Pancreas (tissue), 10 donors: ENCODE measurements around the gene GLI2. TPM values are rescaled to one million over a fixed set of nuclear protein-coding genes. Genes with fewer than 3 reads are reported as not detected.

ENCODE experiments used
- ATAC-seq, 4 donors: fragments of 200-7000 bp; cut with Tn5 transposase; one replicate each; pipeline versions ENCODE4 v1.8.0 to v1.9.1; 2020; ENCODE audit warnings: mild to moderate bottlenecking in 4 of 4, moderate library complexity in 4 of 4
- DNase-seq, 6 donors: peaks; one replicate each; pipeline ENCODE4 v3.0.0-alpha.2; 2020
- FAIRE-seq: peaks from 2 replicates; lab custom pipeline; 2012; peaks lifted over from hg19 to GRCh38; lab: Jason Lieb, UNC
- H3K27ac ChIP-seq, 4 donors: fragments of 200-600 bp; sonication (generic); 1 replicate in 3 of 4; 2 replicates in 1 of 4; pipeline versions ENCODE4 v1.5.0 to v1.8.0; 2020
- H3K27me3 ChIP-seq, 4 donors: fragments of 200-600 bp; one replicate each; pipeline ENCODE4 v1.8.0; 2021
- H3K36me3 ChIP-seq, 3 donors: fragments of 200-600 bp; sonication (generic) in 1 of 3; one replicate each; pipeline versions ENCODE4 v1.5.0 to v1.8.0; 2020 to 2021
- H3K4me1 ChIP-seq, 3 donors: fragments of 200-600 bp; one replicate each; pipeline ENCODE4 v1.8.0; 2021
- H3K4me3 ChIP-seq, 4 donors: fragments of 200-600 bp; sonication (generic) in 2 of 4; one replicate each; pipeline versions ENCODE4 v1.5.0 to v1.8.0; 2020 to 2021
- H3K9me3 ChIP-seq, 4 donors: fragments of 200-600 bp; one replicate each; pipeline ENCODE4 v1.8.0; 2021
- WGBS, 2 donors: extraction: QIAGEN DNeasy Blood & Tissue Kit; methylation state at CpG; one replicate each; pipeline ENCODE4 v1.1.7; 2013; 5-methylcytosine and 5-hydroxymethylcytosine counted together
- intact Hi-C, 3 donors: fragments of 100-400 bp; cut with DNase I; formaldehyde crosslinking; loops; one replicate each; pipeline versions ENCODE4 v1.11.1 to v1.14.2; 2022
- polyA plus RNA-seq, 2 donors: library from polyadenylated mRNA; stranded (reverse); fragments of 200-250 nt; gene quantifications; one replicate each; pipeline ENCODE4 v1.2.3, GENCODE V29; 2013
- total RNA-seq, 6 donors: library from RNA; stranded (reverse); fragmentation: NEBNext Ultra II Directional in 4 of 6; extraction: Animal tissue kit (Norgen Biotek cat#: 25700) in 4 of 6; gene quantifications; one replicate each; pipeline versions ENCODE4 v1.2.1 to v1.2.4, GENCODE V29; 2021 to 2023
- TF ChIP-seq, protein P1 (sequence below), 4 donors: fragments of 200-600 bp; sonication (generic) in 3 of 4; IDR thresholded peaks; one replicate each; pipeline versions ENCODE4 v1.5.0 to v1.8.0; 2021; ENCODE audit warnings: antibody characterized with exemption in 4 of 4
- donor health status: healthy with polysubstance abuse.
- donor health status: DM: no; HTN: no; CAD: no; lungs with moderate emphysema.
- donor health status: DM: no; HTN: no; CAD: no.
- donor health status: control.
- donor health status: control.
- donor health status: Bipolar disorder and iron deficiency.
- donor health status: DM: yes; HTN: yes; CAD: no.
- donor health status: DM: no; HTN: no; CAD: no.
- donor health status: DM: no; HTN: no; CAD: no.
- donor health status: DM: yes; HTN: yes; CAD: no.

The GLI2 gene
- total and polyA plus RNA-seq, 8 donors: 0.14 to 3.2 (median 0.53) TPM

DNA sequence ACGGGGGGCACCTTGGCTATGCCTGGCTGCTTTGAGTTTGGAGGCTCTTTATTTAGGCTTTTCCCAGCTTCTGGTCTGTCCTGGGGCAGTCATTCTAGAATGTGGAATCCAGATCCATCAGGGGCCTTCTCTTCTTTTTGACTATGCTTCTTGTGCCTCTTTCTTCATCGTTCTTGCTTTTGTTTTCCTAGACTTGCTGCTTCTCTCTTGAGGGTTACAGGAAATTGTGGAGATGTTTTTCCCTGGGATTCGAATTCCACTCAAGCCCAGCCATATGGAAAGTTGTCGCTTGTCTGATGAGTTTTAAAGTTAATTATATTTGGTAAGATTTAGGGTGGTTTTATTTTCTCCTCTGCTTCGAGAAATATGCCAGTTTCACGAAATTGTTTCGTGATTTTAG lies 2.4 kb downstream of the GLI2 start:
- WGBS, 2 donors: 74 to 85% methylated on average over 7 of the region's 7 CpGs
- Histone ChIP-seq H3K27me3 (peaks cover 0 to 41% (median 10%) of the 10 kb centered on the region in 4 donors), H3K27ac (no peak overlapping the region), H3K4me1 (peaks cover 0 to 6% (median 4%) of the 10 kb centered on the region in 3 donors), H3K9me3 (no peaks in the 10 kb centered on the region), H3K4me3 (peak overlapping the region in 1 of 4 donors; percentile 47), H3K36me3 (no peaks in the 10 kb centered on the region)
- FAIRE-seq (no peak), ATAC-seq (no peak), DNase-seq (no peak)
- TF ChIP-seq, protein P1, sequence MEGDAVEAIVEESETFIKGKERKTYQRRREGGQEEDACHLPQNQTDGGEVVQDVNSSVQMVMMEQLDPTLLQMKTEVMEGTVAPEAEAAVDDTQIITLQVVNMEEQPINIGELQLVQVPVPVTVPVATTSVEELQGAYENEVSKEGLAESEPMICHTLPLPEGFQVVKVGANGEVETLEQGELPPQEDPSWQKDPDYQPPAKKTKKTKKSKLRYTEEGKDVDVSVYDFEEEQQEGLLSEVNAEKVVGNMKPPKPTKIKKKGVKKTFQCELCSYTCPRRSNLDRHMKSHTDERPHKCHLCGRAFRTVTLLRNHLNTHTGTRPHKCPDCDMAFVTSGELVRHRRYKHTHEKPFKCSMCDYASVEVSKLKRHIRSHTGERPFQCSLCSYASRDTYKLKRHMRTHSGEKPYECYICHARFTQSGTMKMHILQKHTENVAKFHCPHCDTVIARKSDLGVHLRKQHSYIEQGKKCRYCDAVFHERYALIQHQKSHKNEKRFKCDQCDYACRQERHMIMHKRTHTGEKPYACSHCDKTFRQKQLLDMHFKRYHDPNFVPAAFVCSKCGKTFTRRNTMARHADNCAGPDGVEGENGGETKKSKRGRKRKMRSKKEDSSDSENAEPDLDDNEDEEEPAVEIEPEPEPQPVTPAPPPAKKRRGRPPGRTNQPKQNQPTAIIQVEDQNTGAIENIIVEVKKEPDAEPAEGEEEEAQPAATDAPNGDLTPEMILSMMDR (IDR thresholded peaks at IDR 0.05): no peak
- intact Hi-C loops: loop anchor here in 1 of 3 donors (5.0 kb wide), 1 partner anchor 334 kb away; no protein-coding TSS in a partner anchor

DNA sequence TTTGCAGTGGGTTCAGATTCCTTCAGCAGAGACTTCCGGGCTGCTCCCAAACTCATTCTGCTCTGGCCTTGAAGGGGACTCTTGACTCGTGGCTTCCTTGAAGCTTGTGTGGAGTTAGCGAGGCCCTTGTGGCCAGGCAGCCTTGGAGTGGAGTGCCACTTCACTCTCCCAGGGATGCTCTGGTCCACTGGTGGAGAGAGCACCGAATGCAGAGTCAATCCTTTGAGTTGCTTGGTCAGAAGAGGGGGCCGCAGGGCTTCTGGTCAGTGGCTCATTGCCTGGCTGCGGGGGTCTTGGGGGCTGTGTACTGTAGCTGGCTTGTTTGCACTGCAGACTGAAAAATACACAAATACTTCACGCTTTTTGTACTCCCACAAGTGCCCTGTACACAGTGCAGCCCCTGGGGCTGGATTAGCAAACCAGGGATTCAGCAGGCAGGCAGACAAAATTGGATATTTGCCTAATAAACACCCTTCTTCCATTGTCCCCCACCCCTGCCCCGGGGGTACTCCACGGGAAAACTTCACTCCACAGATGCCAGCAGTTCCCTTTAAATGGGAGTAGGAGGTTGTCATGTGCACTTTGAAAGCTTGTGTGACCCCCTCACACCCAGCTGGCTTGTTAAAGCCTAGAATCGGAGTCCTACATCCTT lies 3.2 kb downstream of the GLI2 start:
- TF ChIP-seq, protein P1 (IDR thresholded peaks at IDR 0.05): no peak
- ATAC-seq: no peak
- H3K36me3 ChIP-seq: no peaks in the 10 kb centered on the region
- no peak overlapping the region for H3K27ac ChIP-seq
- no peak for DNase-seq
- intact Hi-C loops: loop anchor here in 1 of 3 donors (5.0 kb wide), 1 partner anchor 333 kb away; no protein-coding TSS in a partner anchor
- no peaks in the 10 kb centered on the region for H3K9me3 ChIP-seq
- peaks cover 0 to 44% (median 10%) of the 10 kb centered on the region in 4 donors for H3K27me3 ChIP-seq
- H3K4me3 ChIP-seq: no peak overlapping the region
- H3K4me1 ChIP-seq: peaks cover 0 to 6% (median 4%) of the 10 kb centered on the region in 3 donors
- 61 to 71% methylated on average over 10 of the region's 10 CpGs for WGBS, 2 donors
- FAIRE-seq: no peak

DNA sequence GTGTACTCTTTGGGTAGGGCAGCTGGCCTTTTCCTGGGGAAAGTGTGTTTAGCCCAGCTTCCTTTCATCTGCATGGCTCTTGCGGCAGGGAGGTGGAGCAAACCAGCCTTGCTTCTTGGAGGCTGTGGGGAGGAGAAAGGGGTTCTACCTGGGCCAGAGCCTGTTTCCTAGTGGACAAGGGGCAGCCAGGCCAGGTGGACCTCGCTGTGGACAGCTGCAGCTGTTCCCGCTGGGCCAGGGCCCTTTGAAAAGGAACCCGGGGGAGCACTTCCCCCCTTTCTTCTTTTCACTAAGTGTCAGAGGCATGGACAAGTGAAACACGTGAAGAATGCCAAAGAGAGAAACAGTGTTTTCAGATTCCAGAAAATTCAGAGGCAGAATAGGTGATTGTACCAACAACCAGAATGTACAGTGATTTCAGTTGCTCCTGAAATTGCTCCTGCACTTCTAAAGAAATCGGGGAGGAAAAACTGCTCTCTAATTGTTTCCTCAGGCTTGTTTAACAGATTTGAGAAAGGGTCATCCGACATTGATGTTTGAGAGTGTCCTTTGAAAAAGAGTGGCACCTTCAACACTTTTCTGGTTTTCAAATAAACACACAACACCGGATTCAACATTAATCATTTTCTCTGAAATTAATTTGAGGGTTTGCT lies 3.9 kb downstream of the GLI2 start:
- TF ChIP-seq, protein P1 (IDR thresholded peaks at IDR 0.05): no peak
- DNase-seq (no peak), FAIRE-seq (no peak), ATAC-seq (no peak)
- H3K27ac ChIP-seq: no peak overlapping the region
- WGBS, 2 donors: 60 to 69% methylated on average over 8 of the region's 8 CpGs
- no peaks in the 10 kb centered on the region for H3K36me3 ChIP-seq
- intact Hi-C loops: loop anchor here in 1 of 3 donors (5.0 kb wide), 1 partner anchor 333 kb away; no protein-coding TSS in a partner anchor
- peaks cover 0 to 44% (median 10%) of the 10 kb centered on the region in 4 donors for H3K27me3 ChIP-seq
- H3K9me3 ChIP-seq: no peaks in the 10 kb centered on the region
- peaks cover 0 to 6% (median 4%) of the 10 kb centered on the region in 3 donors for H3K4me1 ChIP-seq
- no peak overlapping the region for H3K4me3 ChIP-seq

DNA sequence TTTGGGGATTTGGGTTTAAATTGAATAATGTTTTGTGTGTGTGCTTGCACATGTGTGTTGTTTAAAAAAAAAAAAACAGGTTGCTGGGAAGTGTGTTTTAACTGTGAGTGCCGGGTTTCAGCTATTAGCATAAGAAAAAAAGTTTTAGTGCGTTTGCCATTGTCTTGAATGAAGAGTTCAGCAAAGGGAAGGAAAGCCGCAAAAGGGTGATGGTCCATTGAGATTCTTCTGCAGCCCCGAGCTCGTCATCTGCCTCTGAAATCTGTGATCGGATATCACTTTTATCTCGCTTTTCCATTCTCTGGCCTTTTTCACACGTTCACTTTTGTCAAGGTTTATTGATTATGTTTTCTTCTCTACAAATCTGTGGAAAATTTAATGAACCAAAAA lies 4.7 kb downstream of the GLI2 start:
- no peak for ATAC-seq
- no peaks in the 10 kb centered on the region for H3K9me3 ChIP-seq
- peaks cover 0 to 38% (median 7%) of the 10 kb centered on the region in 4 donors for H3K27me3 ChIP-seq
- no peak for FAIRE-seq
- no peak overlapping the region for H3K4me3 ChIP-seq
- WGBS, 2 donors: 54 to 69% methylated on average over 8 of the region's 8 CpGs
- TF ChIP-seq, protein P1 (IDR thresholded peaks at IDR 0.05): no peak
- no peak for DNase-seq
- intact Hi-C loops: no loop called here
- no peak overlapping the region for H3K27ac ChIP-seq
- H3K4me1 ChIP-seq: peaks cover 0 to 6% (median 4%) of the 10 kb centered on the region in 3 donors
- no peaks in the 10 kb centered on the region for H3K36me3 ChIP-seq
